Endometrial microvascular endothelial cells (primary cell): ENCODE results near the gene FLT1. TPM values are rescaled to one million over a fixed set of nuclear protein-coding genes. Genes with fewer than 3 reads are reported as not detected.

Source experiments
- in situ Hi-C: cut with HindIII; loops from 2 replicates; pipeline ENCODE4 v1.10.0; 2017; ENCODE audit warnings: low sequenced_read_pairs, low pct_unique_long_range_greater_than_20kb; ENCODE audit errors: inconsistent ontology term
- total RNA-seq: library from RNA; depleted of rRNA; stranded (reverse); fragments of >200 nt; gene quantifications from one replicate; pipeline ENCODE4 v1.2.3, GENCODE V29; 2015; ENCODE audit errors: inconsistent ontology term

FLT1 gene
- total RNA-seq, 1 donor from 2014 or later: 27.7 TPM

DNA sequence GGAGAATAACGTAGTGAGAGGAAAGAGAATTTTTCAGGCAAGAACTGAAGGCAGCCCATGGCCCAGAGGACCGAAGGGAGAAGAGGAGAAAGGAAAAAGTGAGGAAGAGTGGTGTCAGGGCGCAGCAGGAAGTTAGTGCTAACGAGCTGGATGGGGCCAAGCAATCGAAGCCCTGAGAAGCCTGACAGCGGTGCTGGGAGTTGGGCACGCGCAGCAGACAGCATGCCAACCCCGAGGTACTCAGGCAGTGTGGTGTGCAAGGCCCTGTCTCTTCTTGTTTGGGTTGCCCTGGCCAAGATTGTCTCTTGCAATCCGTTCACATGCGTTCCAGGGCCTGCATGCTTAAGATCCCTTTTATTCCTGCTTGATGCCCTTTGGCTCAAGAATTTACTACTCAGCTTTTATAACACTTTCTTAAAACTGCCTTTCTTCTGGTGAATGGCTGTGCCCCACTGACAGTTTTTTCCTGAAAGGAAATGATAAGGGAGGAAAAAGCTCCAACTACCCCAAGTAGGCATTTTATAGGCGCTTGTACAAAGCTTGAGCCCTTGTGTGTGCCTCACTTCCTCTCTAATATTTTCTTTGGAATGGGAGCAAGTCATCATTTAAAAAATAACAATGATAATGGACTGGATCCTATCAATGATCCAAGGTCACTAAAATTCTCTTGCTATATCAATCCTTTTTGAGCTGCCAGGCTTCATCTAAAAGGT lies 115.4 kb downstream of the FLT1 start:
- in situ Hi-C loops: no loop called here

DNA sequence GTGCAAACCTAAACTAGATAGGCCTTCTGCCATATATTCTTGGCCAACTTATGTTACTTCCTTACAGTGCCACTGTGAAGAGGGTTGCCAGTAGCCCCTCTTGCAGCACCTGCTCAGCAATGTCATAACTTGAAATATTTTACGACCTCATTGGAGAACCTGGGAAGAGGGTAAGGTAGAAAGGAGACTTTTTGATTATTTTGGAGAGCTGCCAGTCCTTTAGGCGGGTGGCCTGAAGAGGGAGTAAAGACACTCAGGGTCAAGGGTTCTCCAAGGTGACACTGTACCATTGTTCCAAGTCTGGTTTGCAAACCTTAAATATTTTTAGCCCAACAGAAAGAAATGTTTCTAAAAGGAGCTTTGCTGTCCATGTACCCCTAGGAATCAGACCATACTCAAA lies 118.3 kb downstream of the FLT1 start:
- in situ Hi-C loops: no loop called here

DNA sequence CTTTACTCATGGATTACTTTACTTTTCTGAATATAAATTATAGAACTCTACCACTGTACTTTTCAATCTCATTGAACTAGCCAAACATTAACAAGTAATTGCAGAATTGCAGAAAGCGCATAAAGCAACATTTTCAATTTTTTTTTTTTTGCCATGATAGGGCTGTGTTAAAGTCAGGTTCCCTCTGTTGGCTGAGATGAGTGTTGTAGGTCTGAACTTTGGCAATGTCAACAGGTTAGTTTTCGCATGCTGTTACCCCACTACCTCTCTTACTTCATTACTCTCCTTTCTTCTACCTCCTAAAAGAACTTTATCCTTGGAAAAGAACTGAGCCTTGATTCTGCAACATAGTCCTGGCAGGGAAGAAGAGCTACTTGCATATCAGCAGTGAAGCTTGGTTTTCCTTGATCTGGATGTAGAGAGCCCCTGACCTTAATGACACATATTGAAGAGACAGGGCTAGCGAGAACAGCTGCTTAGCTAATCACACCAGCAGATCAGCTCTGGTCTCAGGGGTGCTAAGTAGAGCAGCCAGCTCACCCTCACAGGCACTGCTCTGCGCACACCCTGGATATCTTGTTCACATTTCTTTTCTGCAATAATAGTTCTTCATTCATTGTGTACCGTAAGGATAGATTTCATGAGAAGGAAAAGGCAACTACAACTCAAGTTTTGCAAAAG lies 119.5 kb downstream of the FLT1 start:
- in situ Hi-C loops: no loop called here

DNA sequence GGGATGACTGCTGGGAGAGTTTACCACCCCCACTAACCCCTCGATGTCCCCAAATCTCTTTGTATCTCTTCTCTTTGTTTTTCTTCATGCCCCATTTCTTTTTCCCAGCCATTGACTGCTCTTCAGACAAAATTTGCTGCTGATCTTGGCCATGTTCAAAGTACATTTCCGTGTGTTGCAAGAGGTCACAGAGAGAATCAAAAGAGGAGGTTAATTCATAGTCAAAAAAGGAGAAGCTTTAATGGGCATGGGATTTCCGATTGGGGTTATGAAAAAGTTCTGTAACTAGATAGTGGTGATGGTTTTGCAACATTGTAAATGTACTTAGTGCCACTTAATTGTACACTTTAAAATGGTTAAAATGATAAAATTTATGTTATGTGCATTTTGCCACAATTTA lies 121.1 kb downstream of the FLT1 start:
- in situ Hi-C loops: no loop called here

DNA sequence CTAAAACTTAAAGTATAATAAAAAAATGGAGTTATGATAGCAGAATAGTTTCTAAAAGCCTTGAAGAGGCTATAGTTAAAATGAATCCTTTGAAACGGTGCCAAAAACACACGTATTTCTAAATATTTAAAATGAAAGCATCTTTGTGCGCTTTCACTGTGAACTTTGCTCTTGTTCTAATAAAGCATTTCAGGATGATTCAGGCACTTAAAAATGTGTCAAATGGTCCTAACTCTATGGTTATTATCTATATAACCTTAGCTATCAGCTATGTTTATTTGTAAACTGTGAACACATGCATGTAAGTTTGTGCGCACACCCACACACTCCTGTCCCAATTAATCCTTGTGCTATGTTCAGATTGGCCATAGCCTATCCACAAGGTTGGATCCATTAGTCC lies 124.5 kb downstream of the FLT1 start:
- in situ Hi-C loops: no loop called here

DNA sequence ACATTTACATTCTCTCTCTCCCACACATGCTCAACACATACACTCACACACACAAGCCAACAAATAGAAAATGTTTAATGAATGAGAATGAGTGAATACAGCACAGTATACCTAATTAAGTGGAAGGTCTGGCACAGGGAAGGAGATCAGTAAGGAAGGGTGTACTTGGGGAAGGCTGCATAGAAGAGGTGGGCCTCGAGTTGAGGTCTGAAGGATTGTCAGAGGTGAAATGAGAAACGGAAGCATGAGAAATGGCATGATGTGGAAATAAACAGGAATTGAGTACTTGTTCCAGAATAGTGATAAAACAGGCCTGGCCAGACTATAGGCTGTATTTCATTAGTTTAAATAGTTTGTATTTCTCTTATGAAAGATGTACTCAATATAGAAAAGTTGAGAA lies 136.2 kb downstream of the FLT1 start:
- in situ Hi-C loops: no loop called here

DNA sequence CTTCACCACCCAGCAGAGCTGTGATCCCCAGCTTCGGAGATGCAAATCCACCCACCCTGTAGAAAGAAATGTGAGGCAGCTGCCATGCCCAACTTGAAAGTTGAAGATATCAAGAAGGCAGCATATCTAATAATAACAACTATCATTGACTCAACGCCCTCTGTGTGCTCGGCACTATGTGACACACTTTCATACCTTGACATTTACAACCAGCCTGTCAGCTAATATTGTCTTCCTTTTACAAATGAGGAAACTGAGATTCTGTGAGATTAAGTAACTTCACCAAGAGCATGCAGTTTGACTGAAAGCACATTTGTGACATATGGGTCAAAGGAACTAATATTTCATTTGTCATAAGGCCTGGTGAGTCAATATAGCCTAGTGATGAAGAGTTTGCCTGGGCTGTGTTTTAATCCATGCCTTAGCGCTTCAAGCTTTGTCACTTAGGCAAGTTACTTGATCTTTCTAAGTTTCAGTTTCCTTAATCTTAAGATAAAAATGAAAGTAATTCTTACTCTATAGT lies 137.0 kb downstream of the FLT1 start:
- in situ Hi-C loops: no loop called here

DNA sequence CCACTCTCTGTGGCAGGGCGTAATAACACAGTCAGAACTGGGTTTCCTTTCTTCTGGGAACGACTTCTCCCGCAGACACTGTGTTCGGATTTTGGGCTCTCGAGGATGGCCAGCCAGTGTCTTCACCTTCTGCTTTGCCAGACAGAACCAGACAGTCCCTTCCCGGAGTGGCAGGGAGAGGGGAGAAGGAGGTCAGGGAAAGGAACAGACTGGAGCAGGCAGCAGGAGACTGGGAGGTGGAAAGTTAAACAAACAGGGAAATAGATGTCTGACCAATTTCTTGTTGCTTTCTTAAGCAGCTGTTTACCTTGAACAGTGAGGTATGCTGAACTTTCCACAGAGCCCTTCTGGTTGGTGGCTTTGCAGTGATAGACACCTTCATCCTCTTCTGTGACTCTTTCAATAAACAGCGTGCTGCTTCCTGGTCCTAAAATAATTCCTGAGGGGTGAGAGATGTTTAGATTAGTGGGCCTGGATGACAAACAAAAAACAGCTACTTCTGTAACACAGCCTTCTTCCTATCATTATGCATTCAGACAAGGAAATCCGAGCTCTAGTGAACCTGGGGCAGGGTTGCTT lies 137.6 kb downstream of the FLT1 start:
- in situ Hi-C loops: no loop called here

DNA sequence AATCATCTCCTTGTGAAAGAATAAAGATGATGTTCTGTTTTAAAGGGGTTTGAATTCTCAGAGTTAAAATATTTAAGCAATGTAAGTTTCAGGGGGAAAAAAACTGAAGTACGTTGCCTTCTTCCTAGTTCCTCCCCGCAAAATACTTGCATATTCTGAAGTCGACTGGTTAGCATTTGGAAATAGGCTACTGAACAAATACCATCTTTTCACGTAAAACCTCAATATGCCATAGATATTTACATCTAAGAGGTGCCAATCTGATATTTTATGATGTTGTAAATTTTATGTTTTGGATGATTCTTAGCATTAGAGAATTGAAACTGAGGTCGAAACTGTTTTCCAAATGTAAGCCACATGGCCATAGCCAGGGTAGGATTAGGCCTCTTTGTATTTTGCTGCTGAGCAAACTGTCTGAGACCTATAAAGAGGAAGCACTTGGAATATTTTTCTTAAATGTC lies 138.3 kb downstream of the FLT1 start:
- in situ Hi-C loops: no loop called here

DNA sequence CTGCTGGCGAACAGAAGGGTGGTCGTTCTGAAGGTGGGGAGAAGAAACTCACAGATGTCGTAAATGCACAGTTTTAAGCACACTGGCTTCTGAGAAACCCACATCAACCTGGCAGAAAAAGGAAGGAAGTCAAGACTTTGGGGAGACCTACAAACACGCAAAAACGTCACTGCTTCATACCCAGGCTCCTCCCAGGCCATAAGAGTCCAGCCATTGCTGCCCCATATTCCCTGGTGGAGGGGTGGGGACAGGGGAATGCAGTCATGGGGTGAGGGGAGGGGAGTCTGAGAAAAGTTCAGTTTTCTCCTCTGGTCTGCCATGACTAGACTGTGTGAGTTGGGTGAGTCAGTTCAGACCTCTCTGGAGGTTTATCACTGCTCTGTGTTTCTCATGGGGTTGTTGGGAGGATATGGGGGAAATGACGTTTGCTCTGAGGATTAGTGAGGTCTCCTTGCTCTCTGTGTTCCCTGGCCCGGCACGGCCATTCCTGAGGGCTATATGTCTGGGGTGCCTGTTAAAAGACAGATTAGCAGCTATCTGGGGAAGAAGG lies 139.0 kb downstream of the FLT1 start:
- in situ Hi-C loops: no loop called here

DNA sequence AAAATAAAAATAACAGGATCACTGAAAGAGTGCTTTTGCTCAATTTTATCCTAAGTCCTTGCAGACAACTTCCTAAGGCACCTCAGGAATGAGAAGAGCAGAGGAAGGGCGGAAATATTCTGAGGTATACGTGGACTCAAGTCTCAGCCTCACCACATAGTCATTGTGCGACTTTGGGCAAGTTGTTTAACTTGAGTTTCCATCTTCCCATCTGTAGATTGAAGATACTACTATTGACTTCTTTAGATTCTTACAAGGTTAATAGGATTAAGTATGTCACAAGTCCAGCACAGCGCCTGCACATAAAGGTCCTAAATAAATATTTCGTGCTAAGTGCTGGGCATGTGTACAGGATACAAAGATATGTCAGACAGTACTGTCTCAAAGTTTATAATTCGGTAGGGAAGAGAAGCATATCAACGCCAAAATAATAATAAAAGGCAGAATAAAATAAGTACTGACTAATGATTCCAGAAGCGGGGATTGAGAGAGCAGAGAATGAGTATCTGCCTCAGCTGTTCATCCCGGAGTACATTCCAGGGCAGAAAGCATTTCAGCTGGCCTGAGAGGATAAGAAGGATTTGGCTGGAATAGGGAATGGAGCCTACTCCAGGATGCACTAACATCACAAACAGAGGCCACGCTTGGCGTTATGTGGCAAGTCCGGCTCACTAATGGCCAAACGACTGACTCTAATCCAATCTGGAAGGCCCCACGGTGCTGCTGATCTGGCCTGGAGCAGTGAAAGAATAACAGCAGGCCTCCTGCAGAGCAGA lies 139.7 kb downstream of the FLT1 start:
- in situ Hi-C loops: no loop called here

DNA sequence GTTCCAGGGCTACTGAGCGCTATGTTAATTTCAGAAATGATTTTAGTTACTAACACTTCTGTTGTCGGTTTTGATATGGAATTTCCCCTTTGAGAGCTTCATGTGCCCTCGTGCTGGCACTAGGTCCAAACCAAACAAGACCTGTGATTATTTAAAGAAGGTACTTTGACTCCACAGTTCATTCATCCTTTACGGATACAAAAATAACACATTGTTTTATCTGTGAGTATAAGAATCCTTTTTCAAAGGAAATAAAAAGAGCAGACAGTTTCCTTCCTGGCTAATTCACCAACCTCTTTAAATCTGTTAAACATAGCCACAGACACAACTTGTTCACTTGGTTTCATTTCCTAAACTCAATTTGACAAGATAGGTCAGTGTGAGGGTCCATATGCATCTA lies 141.2 kb downstream of the FLT1 start:
- in situ Hi-C loops: no loop called here

DNA sequence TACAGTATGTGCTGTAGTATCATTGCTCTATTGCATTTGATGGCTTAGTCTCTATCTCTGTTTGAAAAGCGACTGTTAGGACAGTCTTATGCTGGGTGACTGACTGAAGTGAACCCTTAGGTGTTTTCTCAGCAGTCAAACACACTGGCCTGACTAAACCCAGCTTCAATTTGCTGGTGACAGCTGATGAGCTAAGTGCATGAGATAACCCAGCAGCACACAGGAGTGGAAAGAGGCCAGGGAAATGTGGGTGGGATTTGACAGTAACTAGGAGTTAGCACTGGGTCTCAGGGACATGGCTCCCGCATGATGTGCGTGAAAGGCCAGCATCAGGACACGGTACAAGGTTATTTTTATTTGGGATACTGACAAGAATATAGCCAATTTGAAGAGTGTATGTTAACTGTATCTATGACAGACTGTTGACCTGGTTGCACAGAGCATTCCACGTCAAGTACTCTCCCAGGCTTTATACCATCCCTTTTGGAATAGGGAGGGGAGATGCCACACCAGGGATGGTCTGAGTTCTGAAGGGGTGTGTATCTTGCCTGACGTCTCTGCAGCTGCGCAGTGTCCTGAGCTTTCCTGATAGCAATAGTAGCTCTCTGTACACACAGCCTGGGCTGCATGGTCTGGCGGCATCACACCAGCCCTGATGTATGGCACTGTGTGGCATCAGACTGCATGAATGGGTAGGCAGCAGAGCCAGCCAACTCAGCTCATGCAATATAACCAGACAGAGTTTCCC lies 144.8 kb downstream of the FLT1 start:
- in situ Hi-C loops: no loop called here

DNA sequence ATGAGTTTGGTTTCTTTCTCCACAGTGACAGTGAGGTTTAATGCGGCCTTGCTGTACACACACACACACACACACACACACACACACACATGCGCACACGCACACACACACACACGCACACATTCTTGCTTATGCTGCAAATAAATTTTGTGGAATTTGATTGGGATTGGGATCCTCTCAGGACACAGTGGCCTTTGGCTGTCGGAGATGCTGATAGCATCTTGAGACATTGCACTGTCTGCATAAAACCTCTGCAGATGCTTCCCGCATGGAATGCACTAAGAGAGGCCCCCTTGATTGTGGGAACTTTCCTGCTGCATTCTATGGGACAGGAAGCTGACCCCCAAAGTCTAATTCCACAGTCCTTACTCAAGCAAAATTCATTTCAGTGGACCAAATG lies 145.6 kb downstream of the FLT1 start:
- in situ Hi-C loops: no loop called here

DNA sequence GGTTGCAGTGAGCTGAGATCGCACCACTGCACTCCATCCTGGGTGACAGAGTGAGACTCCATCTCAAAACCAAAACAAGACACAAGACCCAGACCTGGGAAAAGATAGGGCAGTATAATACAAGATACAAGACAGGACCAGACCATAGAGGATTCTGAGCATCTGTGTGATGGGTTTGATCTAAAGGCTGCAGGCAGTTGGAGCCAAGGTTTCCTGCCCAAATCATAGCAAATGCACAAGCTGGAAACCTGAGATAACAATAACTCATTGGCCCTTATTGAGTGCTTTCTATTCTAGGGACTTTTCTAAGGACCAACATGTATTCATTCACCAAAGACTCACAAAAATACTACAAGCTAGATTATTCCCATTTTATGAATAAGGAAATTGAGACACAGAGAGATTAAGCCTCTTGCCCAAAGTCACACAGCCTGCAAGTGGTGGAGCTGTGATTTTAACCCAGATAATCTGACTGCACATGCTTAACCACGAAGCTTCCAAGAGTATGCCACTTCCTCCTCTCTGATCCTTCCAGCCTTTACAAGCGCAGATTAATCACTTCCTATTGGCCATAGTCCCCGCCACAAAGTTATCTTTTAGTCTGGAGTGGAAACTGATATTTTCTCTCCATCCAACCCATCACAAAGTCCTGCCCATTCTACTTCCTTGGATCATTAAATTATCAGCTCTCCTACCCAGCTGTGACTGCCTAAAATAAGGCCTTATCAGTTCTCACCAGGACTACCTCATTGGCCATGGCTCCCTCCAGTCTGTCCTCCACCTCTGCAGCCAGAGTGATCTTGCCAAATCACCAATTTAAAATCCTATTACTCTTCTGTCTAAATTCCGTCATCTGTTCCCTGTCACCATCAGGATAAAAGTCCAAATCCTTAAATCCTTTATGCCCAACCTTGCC lies 147.2 kb downstream of the FLT1 start:
- in situ Hi-C loops: no loop called here

DNA sequence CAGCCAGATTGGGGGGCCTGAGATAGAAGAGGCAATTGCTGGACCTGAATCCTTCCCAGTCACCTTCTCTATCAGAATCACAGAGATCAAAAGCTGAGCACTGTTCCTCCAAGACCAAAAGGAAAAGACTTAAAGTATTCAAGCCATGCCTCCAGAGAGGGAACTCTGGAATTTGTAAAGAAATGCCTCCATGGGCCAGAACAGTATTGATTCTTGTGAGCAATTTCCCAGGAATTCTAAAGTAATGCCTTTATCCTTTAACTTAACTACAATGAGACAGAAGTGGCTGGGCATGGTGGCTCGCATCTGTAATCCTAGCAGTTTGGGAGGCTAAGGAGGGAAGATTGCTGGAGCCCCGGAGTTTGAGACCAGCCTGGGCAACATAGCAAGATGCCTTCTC lies 148.8 kb downstream of the FLT1 start:
- in situ Hi-C loops: no loop called here

DNA sequence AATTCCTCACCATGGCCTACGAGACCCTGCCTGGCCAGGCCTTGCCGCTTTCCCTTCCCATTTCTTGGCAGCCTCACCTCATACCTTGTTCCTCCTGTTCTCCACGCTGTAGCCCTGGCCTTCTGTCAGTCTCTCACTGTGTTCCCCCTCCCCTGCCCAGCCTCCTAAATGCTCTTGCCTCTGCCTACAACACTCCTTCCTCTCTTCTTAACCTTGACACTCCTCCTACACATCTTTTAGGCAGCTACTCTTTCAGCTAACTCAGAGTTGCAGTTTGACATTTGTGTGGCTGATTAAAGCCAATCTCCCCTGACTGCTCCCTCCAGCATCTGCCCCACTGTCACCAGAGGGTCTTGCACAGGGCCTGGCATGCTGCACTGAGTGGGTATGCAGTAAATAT lies 150.8 kb downstream of the FLT1 start:
- in situ Hi-C loops: no loop called here
